ENCODE measurements around the gene GRIP1.

Gene GRIP1

DNA sequence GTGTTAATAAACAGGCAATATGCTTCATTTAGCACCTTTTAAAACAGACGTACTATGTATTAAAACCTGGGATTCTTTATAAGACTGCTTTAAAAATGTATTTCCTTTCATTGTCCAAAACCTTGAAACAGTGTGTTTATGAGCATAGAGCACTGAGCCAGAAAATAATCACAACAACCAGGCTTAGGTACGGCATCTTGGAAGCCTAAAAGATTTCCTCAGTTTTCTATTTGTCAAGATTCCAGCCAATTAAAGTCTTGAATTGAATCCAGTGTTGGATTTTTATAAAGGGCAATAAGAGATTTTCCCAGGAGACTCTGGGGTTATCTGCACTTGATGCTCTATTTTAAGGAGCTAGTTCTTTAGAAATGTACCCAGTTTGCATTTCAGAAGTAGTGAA lies 80.3 kb downstream of the GRIP1 start:
- DNase-seq, result no peak

DNA sequence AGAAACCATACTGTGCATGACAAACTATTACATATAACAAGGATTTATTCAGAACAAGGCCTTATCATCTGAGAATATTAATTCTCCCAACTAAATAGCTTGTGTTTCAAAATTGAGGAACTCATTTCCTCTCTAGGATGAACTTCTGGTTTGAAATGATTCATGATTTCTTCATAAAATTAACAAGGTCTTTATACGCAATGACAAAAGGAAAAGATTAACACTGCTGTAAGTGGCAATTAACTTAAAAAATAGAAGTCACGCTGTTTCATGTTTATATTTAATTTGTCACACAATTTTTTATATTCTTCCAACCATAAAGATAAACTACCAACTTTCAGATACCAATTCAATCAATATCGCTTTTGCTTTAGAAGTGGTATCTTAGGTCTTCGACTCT lies 80.8 kb downstream of the GRIP1 start:
- DNase-seq, result no peak

DNA sequence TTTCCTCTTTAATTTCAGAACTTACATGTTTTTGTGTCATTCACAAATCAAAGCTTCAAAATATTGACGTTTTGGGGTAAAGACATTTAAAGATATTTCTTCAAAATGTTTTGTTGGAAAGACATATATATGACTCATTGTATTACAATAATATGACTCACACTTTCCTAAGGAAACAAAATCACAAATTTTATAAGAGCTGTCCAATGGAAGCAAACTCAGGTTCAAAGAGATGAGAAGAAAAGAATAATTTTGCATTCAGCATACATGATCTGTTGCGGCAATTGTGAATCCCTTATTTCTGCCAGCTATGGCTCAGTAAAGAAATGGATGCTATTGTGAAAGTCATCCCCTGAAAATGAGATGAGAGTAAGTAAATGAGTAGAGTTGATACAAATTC lies 82.7 kb downstream of the GRIP1 start:
- DNase-seq, result no peak

DNA sequence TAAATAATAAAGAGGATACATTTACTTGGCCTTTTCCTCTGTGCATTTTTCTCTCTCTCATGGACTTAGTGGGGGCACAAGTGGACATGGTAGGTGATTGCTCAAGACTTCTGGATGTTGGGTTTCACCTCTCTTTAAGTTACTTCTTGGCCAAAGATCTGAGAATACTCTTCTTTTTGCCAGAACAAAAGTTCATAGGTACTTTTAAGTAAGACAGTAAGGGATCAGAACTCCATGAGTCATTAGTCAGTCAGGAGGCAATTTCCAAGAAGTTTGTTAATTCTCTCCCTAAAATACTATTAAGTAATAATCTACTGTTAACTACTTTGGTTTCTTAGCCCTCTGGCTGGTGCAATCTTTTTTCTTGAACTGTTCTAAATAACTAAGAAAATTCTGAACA lies 84.2 kb downstream of the GRIP1 start:
- no peak for DNase-seq

DNA sequence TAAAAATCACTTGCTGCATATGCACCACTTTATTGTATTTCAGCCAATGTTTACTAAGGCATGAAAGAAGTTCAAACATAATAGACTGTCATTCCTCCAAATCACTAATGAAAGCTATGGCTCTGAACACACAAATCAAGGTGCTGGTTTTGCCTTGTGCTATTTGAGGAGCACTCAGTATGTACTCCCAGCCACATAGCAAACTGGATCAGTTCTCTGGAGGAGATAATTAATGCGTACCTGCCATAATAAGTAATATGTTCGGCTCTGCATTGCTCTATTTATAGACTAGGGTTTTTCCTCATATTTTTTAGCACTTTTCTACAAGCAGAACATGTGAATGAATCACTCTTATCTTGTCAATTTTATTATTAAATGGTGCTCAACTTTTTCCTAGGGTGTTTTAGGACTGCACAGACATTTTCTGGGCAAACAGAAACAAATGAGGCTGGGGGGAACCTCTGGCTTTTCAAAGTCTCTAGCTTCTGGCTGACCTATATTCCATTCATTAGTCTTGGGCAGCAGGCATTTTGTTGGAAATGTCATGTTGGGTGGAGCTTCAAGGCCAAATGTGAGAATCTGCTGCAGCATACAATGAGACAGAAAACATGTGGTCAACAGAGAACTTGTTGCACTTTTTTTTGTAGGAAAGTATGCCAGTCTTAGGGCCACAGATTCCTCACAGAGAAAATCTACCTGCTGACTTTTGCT lies 88.4 kb downstream of the GRIP1 start:
- no peak for DNase-seq

DNA sequence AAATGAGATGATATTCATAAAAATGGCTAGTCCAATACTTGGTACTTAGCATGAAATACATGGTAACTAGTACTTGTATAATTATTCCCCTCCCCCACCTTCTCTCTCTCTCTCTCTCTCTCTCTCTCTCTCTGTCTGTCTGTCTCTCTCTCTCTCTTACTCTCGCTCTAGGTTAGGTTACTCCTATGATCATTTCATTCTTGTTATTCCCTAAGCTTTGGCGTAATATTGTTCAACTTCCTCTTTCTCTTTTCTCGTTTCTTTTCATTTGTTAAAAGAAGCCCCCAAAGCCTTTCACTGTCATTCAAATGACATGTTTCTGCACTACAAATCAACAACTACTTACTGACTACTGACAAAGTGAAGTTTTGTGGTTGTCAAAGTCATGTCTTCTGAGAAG lies 89.8 kb downstream of the GRIP1 start:
- no peak for DNase-seq

DNA sequence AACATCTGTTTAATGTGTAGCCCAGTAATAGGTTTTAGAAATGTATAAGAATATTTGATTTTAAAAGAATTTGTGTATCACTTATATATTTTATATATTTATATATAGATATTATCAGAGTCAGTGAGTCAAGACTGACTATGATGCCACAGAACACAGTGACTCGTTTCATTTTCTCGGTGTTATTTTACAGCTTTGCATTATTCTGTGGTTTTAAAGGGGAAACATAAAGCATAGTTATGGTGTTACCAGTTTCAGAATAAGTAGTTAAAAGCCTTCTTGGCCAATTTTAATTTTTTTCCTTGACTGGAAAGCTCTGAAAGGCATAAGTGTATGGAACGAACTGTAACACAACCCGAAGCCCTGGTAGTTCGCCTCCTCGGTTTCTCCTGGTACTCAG lies 91.0 kb downstream of the GRIP1 start:
- DNase-seq, result no peak

DNA sequence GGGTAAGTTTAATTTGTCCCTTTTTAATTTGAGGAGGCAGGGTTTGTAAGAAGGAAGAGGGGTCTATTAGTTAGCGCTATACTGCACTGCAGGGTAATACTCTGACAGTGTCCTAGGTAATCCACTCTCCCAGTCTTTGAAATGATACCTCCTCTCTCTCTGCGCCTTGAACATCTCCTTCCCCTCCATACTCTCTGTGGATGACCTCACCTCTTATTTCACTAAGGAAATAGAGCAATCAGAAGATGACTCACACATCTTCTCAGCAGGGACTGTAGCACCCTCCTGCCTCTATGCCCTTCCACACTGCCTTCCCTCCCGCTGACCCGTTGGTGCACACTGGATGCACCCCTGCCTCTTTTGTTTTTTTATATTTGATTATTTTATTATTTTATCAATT lies 94.2 kb downstream of the GRIP1 start:
- DNase-seq, result no peak

DNA sequence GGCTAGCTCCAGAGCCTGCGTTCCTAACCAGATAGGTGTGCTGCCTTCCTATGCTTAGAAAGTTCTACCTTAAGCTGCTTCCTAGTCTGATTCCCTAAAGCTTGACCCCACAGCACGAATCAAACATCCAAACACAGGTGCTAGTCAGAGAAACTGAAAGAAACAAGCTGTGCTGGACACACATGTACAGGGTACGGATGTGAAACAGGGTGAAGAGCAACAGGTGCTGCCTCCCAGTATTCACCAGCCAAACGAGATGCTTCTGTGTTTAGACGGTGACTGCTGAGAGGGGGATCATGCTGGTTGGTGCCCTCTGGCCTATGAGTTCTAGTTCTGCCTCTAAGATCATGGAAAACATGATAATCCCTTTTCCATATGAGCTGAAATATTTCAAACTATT lies 105.3 kb downstream of the GRIP1 start:
- no peak for DNase-seq

DNA sequence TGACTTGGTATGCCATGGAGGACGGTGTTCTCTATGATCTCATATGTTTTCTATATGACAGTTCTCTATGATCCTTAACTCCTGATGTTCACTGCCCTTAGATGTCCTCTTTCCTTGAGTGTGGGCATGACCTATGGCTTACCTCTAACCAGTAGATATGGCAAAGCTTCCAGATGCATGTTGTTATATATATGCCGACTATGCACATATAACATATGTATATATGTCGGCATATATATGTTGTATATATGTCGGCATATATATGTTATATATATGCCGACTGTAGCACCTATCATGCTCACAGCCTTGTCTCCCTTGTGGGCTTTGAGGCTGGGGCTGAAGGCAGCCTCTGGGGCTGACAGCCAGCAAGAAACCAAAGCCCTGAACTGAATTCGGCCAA lies 106.0 kb downstream of the GRIP1 start:
- no peak for DNase-seq

DNA sequence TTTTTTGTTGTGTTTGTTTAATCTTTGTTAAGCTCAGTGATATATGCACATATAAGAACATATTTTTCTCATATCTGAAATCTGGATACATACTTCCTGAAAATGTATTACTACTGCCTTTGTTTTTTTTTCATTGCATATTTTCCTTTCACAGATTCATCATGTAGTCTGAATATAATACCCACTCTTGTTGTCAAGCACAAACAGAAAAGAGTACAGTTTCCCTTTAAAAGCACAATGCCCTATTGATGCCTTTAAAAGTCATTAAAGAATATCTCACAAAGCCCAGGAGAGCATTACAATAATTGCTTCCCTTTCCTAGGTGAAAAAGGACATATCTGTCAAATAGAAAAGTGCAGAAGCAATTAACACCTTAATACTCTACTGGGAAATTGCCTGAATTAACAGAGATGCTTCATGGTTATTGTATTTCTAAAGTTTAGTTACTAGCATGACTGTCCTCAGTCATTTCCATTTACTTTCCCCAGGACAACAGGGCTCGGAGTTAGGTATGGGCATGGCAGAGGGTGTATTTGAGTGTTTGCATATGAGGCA lies 107.4 kb downstream of the GRIP1 start:
- no peak for DNase-seq

DNA sequence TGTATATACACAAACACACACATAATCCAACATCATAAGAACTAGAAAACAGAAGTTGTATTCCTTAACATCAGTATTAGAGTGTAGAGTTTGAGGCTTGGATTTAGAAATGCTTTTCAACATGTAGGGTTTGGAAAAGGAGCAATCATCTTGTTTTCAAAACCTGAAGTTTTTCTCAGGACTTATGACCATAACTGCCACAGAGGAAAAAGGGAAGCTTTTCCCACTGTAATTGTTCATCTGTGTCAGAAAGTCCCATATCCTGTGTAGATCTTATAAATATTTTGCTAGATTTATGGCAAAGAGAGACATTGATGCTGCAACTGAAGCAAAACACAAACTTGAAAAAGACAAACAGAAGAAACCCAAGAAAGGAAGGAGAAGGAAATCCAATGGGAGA lies 115.7 kb downstream of the GRIP1 start:
- no peak for DNase-seq

DNA sequence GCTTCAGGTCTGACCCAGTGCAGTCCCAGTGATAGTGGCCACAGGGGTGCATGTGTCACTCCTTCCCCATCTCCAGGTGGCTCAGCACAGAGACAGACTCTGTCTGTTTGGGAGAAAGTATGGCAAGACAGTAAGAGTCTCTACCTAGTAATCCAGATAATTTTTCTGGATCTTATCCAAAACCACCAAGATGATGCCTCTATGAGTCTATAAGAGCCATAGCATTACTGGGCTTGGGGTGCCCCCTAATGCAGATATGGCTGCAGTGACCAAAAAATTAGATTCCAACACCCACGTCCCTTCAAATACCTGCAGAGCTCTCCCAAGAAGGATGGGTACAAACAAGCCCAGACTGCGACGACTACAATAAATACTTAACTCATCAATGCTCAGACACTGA lies 123.8 kb downstream of the GRIP1 start:
- DNase-seq, result no peak

DNA sequence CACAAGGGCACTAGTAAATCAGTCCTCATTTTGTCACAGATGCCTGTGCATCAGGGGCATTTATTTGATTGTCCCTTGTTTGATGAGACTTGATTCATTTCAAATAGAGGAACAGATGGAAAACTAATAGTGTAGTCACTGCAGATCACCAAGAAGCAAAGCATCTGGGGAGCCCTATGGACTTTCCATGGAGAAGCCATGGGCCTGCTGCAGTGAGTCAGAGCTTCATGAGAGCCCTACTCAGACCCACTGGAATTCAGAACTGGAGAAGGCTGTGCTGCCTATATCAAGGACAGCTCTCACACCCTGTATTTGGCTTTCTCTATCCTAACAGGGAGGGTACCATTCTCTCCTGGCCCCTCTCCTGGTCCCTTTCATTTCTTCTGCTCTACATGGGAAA lies 126.2 kb downstream of the GRIP1 start:
- no peak for DNase-seq

DNA sequence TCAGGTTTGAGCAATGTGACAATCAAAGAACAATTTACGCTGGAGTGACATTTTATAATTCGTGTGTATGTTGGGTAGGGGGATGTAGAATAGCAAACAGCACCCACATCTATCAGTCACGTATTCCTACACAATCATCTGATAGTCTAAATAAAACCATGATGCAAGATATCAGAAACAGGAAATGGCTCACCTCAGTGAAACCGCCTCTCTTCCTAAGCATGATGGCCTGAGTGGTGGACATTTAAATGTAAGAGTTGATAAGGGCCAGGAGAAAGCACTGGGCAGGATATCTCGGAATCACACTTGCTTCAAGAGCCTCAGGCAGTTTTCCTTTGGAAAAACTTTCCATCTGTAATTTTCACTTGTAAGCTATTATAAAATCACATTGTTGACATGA lies 128.2 kb downstream of the GRIP1 start:
- DNase-seq, result no peak

DNA sequence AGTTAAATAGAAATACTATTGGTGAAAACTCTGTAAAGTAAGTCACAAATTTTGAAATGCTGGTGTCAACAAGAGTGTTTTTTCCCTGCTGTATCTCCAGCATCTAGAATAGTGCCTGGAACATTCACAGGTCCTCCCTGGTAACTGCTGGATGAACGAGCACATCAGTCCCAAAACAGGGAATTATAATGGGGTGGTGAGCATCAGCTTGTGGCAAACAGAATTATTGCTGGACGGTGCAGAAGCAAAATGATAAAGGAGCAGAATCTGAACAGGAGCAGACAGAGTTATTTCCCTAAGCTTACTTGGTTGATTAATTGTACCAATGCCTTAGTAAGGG lies 129.9 kb downstream of the GRIP1 start:
- no peak for DNase-seq

DNA sequence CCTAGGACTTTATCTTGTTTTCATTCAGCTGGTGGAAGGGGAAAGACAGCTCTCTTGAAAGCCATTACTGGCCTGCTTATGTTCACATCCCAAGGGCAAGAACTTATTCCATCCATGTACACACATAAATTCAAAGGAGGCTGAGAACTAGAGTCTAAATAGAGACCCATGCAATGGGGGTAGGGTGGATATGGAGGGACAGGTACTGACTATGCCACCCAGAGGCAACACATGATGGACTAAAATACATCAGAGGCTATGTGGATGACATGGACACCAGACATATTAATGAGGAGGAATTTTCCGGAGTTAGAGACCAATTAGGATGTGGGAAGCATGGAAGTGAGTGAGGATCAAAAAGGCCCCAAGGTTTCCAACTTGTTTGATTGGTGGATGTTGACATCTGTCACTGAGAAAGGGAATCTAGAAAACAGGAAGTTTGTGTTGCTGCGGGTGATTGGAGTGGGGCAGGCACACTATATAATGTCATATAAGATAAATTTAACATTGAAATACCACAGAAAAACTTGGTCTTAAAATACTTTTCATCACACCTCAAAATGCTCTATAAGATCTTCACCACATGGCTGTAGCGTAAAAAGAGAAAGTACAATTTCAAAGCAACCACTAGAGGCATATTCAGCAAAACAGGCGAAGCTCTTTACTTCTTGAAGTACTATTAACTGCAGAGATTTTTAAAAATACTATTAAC lies 130.4 kb downstream of the GRIP1 start:
- no peak for DNase-seq

DNA sequence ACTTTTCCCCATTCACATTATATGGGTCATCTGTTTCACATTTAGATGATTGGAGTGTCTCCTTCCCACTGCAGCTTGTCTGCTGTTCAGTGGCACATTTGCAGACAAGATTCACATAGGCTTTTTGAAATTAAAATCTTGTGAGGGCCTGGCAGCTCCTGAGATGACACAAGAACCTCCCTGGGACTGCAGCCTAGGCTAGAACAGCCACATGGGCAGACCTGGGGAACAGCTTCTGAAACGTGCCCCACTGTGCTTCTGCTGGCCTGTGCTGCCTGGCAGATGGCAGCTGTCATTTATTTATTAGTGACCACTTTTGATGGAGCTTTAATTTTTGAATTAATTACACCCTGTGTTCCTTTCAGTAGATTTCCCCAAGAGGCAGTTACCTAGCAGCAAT lies 137.4 kb downstream of the GRIP1 start:
- no peak for DNase-seq

DNA sequence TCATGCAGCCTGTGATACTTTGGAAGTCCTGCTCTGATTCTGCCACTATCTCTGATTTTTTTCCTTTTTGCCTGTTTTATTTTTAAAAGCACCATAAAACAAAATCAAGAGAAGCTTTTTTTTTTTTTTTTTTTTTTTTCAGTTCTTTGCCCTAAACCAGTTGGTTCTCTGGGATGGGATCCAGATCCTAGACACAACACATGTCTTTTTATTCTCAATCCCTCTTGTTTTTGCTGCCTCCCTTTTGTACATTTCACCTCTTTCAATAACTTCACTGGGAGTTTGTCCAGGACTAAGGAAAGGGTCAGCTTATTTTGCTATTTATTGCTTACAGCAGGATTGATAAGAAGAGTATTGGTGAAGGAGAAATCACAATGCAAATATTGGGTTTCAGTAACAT lies 139.4 kb downstream of the GRIP1 start:
- DNase-seq, result no peak

DNA sequence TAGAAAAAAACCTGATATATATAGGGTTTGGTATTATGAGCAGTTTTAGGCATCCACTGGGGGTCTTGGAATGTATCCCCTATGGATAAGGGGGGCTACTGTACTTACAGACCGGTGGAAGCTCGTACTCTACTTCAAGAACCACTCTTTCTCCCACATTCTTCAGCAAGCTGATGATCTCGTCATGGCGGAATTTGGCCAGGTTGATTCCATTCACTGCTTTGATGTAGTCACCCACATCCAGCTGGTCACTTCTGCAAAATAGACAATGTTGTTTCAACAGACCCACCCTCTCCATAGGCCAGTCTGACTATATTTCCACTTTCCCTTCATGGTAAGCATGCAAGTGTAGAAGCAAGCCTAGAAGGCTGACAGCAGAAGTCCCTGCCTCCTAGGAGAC lies 139.9 kb downstream of the GRIP1 start:
- DNase-seq, result no peak

DNA sequence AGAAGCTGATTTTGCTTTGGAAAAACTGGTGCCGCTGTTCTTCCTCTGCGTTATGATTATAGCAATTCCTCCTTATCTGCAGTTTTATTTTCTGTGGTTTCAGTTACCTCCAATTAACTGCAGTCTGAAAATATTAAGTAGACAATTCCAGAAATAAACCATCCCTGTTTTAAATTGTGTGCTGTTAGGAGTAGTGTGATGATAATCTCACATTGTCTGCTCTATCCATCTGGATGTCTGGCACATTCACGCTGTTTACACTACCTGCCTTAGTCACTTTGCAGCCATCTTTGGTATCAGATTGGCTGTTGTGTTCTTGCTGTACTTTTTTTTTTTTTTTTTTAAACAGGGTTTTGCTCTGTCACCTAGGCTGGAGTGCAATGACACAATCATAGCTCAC lies 141.0 kb downstream of the GRIP1 start:
- no peak for DNase-seq

DNA sequence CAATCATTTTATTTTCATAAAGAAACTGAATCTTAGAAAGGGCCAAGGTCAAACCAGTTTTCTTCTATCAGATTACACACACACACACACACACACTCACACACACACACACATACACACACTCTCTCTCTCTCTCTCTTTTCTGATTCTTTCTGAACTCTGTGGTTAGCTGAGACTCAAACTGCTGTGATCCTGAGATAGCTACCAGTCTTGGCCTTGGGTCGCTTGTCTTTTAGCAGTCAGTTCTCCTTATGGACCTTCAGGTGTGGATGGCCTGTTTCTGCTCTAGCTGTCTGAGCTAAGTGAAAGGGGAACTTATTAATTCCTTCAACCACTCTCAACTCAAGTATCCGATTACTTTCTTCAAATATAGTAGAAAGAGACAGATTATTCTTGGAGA lies 145.1 kb downstream of the GRIP1 start:
- no peak for DNase-seq

DNA sequence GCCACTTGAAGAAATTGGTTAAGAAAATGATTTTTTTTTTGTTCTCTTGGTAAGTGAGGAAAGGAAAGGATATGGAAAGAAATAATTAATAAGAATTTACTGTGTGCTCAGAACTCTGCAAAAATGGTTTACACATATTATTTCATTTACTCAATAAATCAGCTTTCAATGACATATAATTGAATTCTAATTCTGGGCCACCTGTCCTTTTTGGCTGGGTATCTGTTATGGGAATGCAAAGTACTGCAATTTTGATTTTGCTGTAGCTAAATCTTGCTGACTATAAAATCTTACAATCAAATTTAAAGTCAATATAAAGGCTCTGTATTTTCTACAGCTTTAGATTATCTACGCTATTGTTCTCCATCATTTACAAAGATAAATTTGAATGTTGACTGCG lies 147.1 kb downstream of the GRIP1 start:
- no peak for DNase-seq

DNA sequence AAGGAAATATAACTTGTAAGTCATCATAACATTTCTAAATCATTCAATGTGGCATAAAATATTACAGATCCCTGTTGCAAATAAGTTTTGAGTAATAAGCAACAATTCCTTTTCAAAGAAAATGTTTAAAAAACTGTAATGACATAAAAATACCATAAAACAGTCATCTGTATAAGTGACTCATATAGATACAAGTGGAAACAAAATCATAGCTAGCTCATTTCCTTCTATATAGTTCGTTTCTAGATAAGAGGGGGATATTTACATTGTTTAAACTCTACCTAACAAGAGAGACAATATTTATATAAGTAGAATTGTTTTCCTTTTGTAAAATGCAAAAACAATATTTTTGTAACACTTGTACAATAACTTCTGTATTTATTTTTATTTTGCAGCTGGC lies 148.9 kb downstream of the GRIP1 start:
- DNase-seq, result no peak

DNA sequence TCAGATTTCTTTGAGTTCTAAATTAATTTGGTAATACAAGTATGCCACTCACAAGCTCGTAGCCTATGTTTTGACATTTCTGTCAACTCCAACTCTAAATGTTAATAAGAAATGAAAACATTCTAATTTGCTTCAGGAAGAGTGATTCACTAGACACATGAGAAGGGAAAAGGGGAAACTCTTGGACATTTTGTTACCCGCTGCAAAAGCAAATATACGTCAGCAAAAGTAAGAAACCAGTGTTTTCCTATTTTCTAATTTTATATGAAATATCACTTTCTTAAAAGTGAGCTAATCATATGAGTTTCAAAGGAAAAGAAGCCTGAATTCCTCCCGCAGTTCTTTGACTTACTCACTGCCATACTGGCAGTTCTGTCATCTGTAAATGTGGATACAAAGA lies 162.3 kb downstream of the GRIP1 start:
- DNase-seq, result no peak

All from NCI-H1048 (cell line).